Type B pancreatic cell (in vitro differentiated cells): ENCODE results near the gene HBS1L. TPM values are rescaled to one million over a fixed set of nuclear protein-coding genes. Genes with fewer than 3 reads are reported as not detected.

ENCODE experiments used
- DNase-seq: peaks from one replicate; pipeline ENCODE4 v3.0.0; 2021; ENCODE audit warnings: mixed read lengths; ENCODE audit not compliant: unreplicated experiment; ENCODE audit errors: extremely low spot score
- H3K27ac Mint-ChIP-seq: 2 replicates; pipeline ENCODE4 v1.8.0; 2021; ENCODE audit warnings: mild to moderate bottlenecking, mixed read lengths
- H3K27me3 Mint-ChIP-seq: 2 replicates; pipeline ENCODE4 v1.8.0; 2021; ENCODE audit warnings: mixed read lengths
- H3K36me3 Mint-ChIP-seq: 2 replicates; pipeline ENCODE4 v1.8.0; 2021; ENCODE audit warnings: mixed read lengths
- H3K4me1 Mint-ChIP-seq: one replicate; pipeline ENCODE4 v1.8.0; 2021; ENCODE audit warnings: mixed read lengths; ENCODE audit not compliant: unreplicated experiment
- H3K4me3 Mint-ChIP-seq: 2 replicates; pipeline ENCODE4 v1.8.0; 2021; ENCODE audit warnings: mild to moderate bottlenecking, mixed read lengths
- H3K9me3 Mint-ChIP-seq: 2 replicates; pipeline ENCODE4 v1.8.0; 2021; ENCODE audit warnings: mixed read lengths
- total RNA-seq: library from RNA; stranded (reverse); gene quantifications from 2 replicates; pipeline ENCODE4 v1.2.1, GENCODE V29; 2021; ENCODE audit warnings: low replicate concordance
- TF ChIP-seq, protein P1 (sequence below): fragments of 200-600 bp; sonication (generic); conservative IDR thresholded peaks from 2 replicates; pipeline ENCODE4 v1.5.0; 2021; ENCODE audit warnings: antibody characterized with exemption, mild to moderate bottlenecking

The HBS1L gene
- total RNA-seq, 1 donor from 2014 or later, result 71.0 TPM

DNA sequence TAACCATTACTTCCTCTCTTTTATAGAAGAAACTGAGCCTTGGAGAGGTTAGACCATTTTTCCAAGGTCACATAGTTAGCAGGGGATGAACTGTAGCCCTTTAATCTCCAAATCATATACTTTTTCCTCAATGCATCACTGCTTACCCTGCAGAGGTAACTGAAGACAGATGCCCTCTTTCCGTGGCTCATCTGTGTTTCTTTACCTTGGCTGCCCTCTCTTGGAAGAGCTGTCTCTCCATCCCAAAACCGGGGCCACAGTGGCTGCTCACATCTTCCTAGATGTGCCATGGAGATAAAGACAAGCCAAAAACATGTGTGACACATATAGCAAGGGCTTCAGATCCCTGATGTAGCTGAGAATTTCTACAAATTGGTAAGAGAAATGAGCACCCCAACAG, 104.1 kb downstream of the HBS1L start:
- TF ChIP-seq, protein P1, sequence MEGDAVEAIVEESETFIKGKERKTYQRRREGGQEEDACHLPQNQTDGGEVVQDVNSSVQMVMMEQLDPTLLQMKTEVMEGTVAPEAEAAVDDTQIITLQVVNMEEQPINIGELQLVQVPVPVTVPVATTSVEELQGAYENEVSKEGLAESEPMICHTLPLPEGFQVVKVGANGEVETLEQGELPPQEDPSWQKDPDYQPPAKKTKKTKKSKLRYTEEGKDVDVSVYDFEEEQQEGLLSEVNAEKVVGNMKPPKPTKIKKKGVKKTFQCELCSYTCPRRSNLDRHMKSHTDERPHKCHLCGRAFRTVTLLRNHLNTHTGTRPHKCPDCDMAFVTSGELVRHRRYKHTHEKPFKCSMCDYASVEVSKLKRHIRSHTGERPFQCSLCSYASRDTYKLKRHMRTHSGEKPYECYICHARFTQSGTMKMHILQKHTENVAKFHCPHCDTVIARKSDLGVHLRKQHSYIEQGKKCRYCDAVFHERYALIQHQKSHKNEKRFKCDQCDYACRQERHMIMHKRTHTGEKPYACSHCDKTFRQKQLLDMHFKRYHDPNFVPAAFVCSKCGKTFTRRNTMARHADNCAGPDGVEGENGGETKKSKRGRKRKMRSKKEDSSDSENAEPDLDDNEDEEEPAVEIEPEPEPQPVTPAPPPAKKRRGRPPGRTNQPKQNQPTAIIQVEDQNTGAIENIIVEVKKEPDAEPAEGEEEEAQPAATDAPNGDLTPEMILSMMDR, result no peak
- Mint-ChIP-seq H3K36me3 (no peaks in the 10 kb centered on the region), H3K4me1 (no peaks in the 10 kb centered on the region), H3K4me3 (no peak overlapping the region), H3K27me3 (no peaks in the 10 kb centered on the region), H3K9me3 (no peaks in the 10 kb centered on the region), H3K27ac (no peak overlapping the region)
- no peak for DNase-seq

DNA sequence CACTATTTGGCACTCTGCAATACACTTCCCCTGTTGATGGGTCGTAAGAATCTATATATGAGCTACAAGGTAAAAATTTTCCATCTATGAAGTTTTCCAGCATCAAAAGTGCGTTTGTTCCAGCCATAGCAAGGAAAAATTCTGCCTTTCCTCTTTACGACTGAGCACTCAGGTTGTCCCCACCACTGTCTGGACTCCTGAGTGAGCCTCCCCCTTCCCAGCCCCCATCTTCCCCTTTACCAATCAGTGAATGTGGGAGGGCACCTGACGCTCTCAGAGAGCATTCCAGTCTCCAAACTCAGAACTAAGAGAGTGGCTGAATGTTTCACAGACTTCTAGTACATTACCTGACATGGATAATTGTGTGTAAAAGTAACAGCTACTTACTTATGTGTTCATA, 104.7 kb downstream of the HBS1L start, which contains the start of gene ALDH8A1:
ALDH8A1 (minus strand) TSS at position 175 of the 400 bp plus-strand sequence; CDS start at position 127, 48 bp downstream.
- TF ChIP-seq, protein P1, result no peak
- Mint-ChIP-seq H3K4me1 (no peaks in the 10 kb centered on the region), H3K9me3 (no peaks in the 10 kb centered on the region)

DNA sequence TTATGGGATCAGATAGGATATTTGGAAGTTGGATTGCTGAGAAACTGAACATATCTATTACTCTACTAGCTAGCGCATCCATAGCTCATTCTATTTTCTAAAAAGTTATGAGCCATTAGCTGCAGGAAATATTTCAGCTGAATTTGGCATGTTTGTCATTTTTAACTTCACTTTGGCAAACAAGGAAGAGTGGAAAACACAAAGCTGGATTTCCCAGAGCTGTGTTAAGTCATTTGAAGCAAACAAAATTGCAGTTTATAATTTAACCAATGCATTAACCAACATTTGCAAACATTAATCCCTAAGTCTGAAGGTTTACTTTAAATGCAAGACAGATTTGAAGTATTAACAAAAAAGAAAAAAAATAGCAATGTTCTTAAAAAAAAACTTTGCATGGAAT, 105.9 kb downstream of the HBS1L start:
- no peaks in the 10 kb centered on the region for H3K4me1 Mint-ChIP-seq
- TF ChIP-seq, protein P1, result no peak
- H3K4me3 Mint-ChIP-seq, result no peak overlapping the region

More for the DNA sequence above, 104.7 kb downstream of the HBS1L start, which contains the start of gene ALDH8A1:
- H3K4me3 Mint-ChIP-seq, result no peak within 1 kb of the TSS
- H3K27me3 Mint-ChIP-seq, result no peaks in the 10 kb centered on the region
- no peak within 1 kb of the TSS for H3K27ac Mint-ChIP-seq
- no peaks in the 10 kb centered on the region for H3K36me3 Mint-ChIP-seq
- DNase-seq, result no peak

DNA sequence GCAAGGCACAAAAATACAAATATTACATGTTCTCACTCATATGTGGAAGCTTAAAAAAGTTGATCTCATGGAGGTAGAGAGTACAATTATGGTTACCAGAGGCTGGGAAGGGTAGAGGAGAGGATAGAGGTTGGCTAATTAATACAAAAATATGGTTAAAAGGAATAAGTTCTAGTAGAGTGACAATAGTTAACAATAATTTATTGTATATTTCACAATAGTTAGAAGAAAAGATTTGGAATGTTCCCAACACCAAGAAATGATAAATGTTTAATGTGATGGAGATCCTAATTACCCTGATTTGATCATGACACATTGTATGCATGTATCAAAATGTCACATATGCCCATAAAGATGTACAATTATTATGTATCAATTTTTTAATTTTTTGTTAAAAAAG, 106.5 kb downstream of the HBS1L start:
- H3K4me3 Mint-ChIP-seq, result no peak overlapping the region
- H3K9me3 Mint-ChIP-seq, result no peaks in the 10 kb centered on the region
- TF ChIP-seq, protein P1, result no peak
- no peaks in the 10 kb centered on the region for H3K4me1 Mint-ChIP-seq
- no peak overlapping the region for H3K27ac Mint-ChIP-seq
- DNase-seq, result no peak
- H3K27me3 Mint-ChIP-seq, result no peaks in the 10 kb centered on the region
- H3K36me3 Mint-ChIP-seq, result no peaks in the 10 kb centered on the region

More for the DNA sequence above, 105.9 kb downstream of the HBS1L start:
- no peak for DNase-seq
- Mint-ChIP-seq H3K36me3 (no peaks in the 10 kb centered on the region), H3K27ac (no peak overlapping the region), H3K9me3 (no peaks in the 10 kb centered on the region), H3K27me3 (no peaks in the 10 kb centered on the region)

DNA sequence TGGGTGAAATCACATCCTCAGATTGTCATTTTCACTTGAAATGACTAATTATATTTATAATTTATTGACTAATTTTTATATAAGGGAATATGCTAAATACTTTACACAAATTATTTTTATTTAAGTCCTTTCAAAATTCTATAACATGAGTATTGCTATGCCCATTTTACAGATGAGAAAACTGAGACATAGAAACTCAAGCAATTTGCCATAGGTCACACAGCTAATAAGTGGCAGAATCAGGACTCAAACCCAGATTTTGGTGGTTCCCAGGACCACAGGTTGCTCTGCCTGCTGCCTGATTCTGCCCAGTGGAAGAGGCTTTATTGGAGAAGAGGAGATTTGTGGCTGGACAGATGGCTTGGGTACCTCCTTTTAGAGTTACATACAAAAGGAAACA, 109.6 kb downstream of the HBS1L start:
- DNase-seq, result no peak
- TF ChIP-seq, protein P1, result no peak
- no peaks in the 10 kb centered on the region for H3K27me3 Mint-ChIP-seq
- H3K4me1 Mint-ChIP-seq, result no peaks in the 10 kb centered on the region
- H3K9me3 Mint-ChIP-seq, result no peaks in the 10 kb centered on the region
- no peak overlapping the region for H3K4me3 Mint-ChIP-seq
- H3K36me3 Mint-ChIP-seq, result no peaks in the 10 kb centered on the region
- H3K27ac Mint-ChIP-seq, result no peak overlapping the region

DNA sequence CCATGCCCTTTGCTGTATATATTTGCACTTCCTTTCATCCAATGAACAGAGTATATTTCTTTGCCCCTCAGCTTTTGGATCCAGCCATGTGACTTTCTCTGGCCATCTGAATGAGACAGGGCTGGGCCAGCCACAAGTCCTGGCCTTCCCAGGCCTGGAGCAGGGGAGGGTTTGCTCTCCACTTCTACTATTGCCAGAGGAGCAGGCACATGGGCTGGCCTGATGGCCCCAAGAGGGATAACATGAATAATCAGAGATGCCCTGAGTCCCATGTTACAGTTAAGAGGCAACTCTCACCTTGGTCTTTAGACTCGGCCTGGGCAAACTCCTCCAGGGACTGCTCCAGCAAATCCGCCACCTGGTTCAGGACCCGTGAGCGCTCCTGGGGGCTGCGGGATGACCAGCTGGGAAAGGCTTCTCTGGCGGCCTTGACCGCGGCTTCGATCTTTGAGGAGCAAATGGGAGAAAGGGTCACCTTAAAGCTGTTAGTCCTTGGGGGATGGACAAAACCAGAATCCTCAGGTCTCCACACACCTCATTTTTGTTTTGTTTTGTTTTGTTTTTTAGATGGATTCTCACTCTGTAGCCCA, 111.0 kb downstream of the HBS1L start:
- H3K4me3 Mint-ChIP-seq, result no peak overlapping the region
- H3K9me3 Mint-ChIP-seq, result no peaks in the 10 kb centered on the region
- TF ChIP-seq, protein P1, result no peak
- H3K27me3 Mint-ChIP-seq, result no peaks in the 10 kb centered on the region
- no peak overlapping the region for H3K27ac Mint-ChIP-seq
- no peaks in the 10 kb centered on the region for H3K36me3 Mint-ChIP-seq
- DNase-seq, result no peak
- no peaks in the 10 kb centered on the region for H3K4me1 Mint-ChIP-seq
